ENCODE data around the gene COL8A1.

Gene COL8A1

DNA sequence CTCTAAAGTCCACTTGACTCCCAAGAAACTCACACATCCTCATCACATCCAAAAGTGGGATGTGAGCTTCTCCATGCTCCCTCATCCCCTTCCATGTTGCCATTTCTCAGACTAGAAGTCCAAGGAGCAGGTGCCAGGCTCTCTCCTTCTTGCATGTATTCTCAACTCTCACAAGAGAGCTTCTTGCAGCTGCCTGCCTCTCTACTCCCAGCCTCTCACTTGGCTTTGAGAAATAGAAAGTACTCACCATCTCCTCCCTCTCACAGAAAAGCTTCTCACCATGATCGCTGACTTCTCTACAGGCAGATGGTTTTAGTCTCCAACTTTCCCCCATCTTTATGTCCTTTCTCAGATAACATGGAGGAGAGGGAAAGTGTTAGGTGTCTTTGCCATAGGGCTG, 26.6 kb downstream of the COL8A1 start:
- no peak for DNase-seq (ENCODE audit: low read depth in 1 of 2, low spot score in 1 of 2)
- Histone ChIP-seq H3K27me3 (ENCODE audit: insufficient read depth, poor library complexity, severe bottlenecking) (no peaks in the 10 kb centered on the region), H3K4me3 (replicated peaks; ENCODE audit: insufficient read depth, low read length) (no peak overlapping the region), H3K27ac (replicated peaks) (no peak overlapping the region)
- TF ChIP-seq POLR2AphosphoS5 (IDR thresholded peaks at IDR 0.05; ENCODE audit: low read depth) (no peak), GABPA (IDR thresholded peaks at IDR 0.05; ENCODE audit: low read depth) (no peak), SPI1 (IDR thresholded peaks at IDR 0.05; ENCODE audit: borderline replicate concordance, low read depth) (no peak)
- TF ChIP-seq, protein P1, sequence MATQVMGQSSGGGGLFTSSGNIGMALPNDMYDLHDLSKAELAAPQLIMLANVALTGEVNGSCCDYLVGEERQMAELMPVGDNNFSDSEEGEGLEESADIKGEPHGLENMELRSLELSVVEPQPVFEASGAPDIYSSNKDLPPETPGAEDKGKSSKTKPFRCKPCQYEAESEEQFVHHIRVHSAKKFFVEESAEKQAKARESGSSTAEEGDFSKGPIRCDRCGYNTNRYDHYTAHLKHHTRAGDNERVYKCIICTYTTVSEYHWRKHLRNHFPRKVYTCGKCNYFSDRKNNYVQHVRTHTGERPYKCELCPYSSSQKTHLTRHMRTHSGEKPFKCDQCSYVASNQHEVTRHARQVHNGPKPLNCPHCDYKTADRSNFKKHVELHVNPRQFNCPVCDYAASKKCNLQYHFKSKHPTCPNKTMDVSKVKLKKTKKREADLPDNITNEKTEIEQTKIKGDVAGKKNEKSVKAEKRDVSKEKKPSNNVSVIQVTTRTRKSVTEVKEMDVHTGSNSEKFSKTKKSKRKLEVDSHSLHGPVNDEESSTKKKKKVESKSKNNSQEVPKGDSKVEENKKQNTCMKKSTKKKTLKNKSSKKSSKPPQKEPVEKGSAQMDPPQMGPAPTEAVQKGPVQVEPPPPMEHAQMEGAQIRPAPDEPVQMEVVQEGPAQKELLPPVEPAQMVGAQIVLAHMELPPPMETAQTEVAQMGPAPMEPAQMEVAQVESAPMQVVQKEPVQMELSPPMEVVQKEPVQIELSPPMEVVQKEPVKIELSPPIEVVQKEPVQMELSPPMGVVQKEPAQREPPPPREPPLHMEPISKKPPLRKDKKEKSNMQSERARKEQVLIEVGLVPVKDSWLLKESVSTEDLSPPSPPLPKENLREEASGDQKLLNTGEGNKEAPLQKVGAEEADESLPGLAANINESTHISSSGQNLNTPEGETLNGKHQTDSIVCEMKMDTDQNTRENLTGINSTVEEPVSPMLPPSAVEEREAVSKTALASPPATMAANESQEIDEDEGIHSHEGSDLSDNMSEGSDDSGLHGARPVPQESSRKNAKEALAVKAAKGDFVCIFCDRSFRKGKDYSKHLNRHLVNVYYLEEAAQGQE (IDR thresholded peaks at IDR 0.05; ENCODE audit: insufficient replicate concordance, low read depth) = no peak
- TF ChIP-seq, protein P2, sequence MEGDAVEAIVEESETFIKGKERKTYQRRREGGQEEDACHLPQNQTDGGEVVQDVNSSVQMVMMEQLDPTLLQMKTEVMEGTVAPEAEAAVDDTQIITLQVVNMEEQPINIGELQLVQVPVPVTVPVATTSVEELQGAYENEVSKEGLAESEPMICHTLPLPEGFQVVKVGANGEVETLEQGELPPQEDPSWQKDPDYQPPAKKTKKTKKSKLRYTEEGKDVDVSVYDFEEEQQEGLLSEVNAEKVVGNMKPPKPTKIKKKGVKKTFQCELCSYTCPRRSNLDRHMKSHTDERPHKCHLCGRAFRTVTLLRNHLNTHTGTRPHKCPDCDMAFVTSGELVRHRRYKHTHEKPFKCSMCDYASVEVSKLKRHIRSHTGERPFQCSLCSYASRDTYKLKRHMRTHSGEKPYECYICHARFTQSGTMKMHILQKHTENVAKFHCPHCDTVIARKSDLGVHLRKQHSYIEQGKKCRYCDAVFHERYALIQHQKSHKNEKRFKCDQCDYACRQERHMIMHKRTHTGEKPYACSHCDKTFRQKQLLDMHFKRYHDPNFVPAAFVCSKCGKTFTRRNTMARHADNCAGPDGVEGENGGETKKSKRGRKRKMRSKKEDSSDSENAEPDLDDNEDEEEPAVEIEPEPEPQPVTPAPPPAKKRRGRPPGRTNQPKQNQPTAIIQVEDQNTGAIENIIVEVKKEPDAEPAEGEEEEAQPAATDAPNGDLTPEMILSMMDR (IDR thresholded peaks at IDR 0.05; ENCODE audit: insufficient read depth, low read length) = no peak

DNA sequence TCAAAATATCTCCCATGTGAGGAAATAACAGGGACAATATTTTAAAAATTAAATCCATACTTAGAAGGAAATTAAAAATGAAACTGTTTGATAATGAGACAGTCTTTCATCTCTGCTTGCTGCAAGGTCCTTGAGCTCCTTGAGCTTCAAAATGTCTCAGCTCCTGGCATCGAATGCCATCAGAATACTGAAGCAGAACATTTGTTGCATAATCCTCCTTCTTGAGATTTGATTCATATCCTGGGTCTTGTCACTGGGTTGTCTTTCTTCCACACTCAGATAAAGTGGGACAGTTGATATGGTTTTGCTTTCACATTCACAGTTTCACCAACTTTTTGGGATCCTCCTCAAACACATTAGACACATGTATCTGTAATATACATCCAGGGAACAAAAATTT, 27.8 kb downstream of the COL8A1 start:
- TF ChIP-seq SPI1 (IDR thresholded peaks at IDR 0.05; ENCODE audit: borderline replicate concordance, low read depth) (no peak), POLR2AphosphoS5 (IDR thresholded peaks at IDR 0.05; ENCODE audit: low read depth) (no peak), GABPA (IDR thresholded peaks at IDR 0.05; ENCODE audit: low read depth) (no peak)
- TF ChIP-seq, protein P2 (IDR thresholded peaks at IDR 0.05; ENCODE audit: insufficient read depth, low read length) = no peak
- TF ChIP-seq, protein P1 (IDR thresholded peaks at IDR 0.05; ENCODE audit: insufficient replicate concordance, low read depth) = no peak

DNA sequence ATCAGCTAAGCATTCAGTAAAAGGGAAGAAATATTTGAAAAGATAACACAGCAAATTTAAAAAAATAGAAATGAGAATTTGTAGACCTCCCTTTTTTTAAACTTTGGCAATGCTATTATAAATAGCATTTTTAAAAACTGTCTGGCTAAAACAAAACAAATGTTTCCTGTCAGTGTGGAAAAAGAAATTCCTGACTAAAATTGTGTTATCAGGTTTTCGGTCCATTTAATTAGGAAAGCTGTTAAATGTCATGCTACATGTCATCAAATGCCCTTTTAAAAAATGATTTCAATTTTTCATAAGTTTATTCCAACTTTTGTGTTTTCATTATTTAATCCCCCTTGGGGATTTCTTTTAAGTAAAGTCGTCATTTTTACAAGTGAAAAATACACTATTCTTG, 29.6 kb downstream of the COL8A1 start:
- DNase-seq (ENCODE audit: low read depth in 1 of 2, low spot score in 1 of 2) = no peak
- H3K4me3 ChIP-seq (replicated peaks; ENCODE audit: insufficient read depth, low read length) = no peak overlapping the region
- TF ChIP-seq GABPA (IDR thresholded peaks at IDR 0.05; ENCODE audit: low read depth) (no peak), POLR2AphosphoS5 (IDR thresholded peaks at IDR 0.05; ENCODE audit: low read depth) (no peak), SPI1 (IDR thresholded peaks at IDR 0.05; ENCODE audit: borderline replicate concordance, low read depth) (no peak)
- TF ChIP-seq, protein P2 (IDR thresholded peaks at IDR 0.05; ENCODE audit: insufficient read depth, low read length) = no peak
- TF ChIP-seq, protein P1 (IDR thresholded peaks at IDR 0.05; ENCODE audit: insufficient replicate concordance, low read depth) = no peak
- H3K27me3 ChIP-seq (ENCODE audit: insufficient read depth, poor library complexity, severe bottlenecking) = peaks cover 2% of the 10 kb centered on the region
- H3K27ac ChIP-seq (replicated peaks) = no peak overlapping the region

More for the DNA sequence above, 27.8 kb downstream of the COL8A1 start:
- Histone ChIP-seq H3K27ac (replicated peaks) (no peak overlapping the region), H3K27me3 (ENCODE audit: insufficient read depth, poor library complexity, severe bottlenecking) (peaks cover 2% of the 10 kb centered on the region), H3K4me3 (replicated peaks; ENCODE audit: insufficient read depth, low read length) (no peak overlapping the region)
- no peak for DNase-seq (ENCODE audit: low read depth in 1 of 2, low spot score in 1 of 2)
